GM12874 (cell line): ENCODE measurements around the gene CYP3A5.

ENCODE experiments used
- CTCF ChIP-seq: IDR thresholded peaks from 2 replicates; pipeline ENCODE4 v1.5.1; 2011; ENCODE audit warnings: low read depth, mild to moderate bottlenecking, control low read depth, low read length, moderate library complexity; ENCODE audit not compliant: insufficient read depth

The CYP3A5 gene

GRCh38 chr7:99668541-99668940 lies 11.3 kb downstream of the CYP3A5 start:
- no peak for TF ChIP-seq CTCF

GRCh38 chr7:99667179-99667578 lies 12.6 kb downstream of the CYP3A5 start:
- no peak for TF ChIP-seq CTCF

- no peak for TF ChIP-seq CTCF
These were observed 13.8 kb downstream of the CYP3A5 start for GRCh38 chr7:99666013-99666395.

GRCh38 chr7:99665312-99666012 lies 14.3 kb downstream of the CYP3A5 start:
- TF ChIP-seq CTCF = no peak

- TF ChIP-seq CTCF = no peak
These were observed 26.0 kb downstream of the CYP3A5 start for GRCh38 chr7:99653754-99654153.

GRCh38 chr7:99652671-99653070 lies 27.1 kb downstream of the CYP3A5 start:
- TF ChIP-seq CTCF = no peak

GRCh38 chr7:99651290-99651689 lies 28.5 kb downstream of the CYP3A5 start:
- no peak for TF ChIP-seq CTCF
